CD4-positive, alpha-beta memory T cell (primary cell): ENCODE results near the gene COL5A1. TPM values are rescaled to one million over a fixed set of nuclear protein-coding genes. Genes with fewer than 3 reads are reported as not detected.

Experiments
- CTCF ChIA-PET: fragments of 350-600 bp; sonication (Branson Sonifier 250); formaldehyde crosslinking; loops from one replicate; lab custom pipeline; 2021; ENCODE audit warnings: inconsistent platforms; ENCODE audit not compliant: partially characterized antibody; lab: Charles Lee
- POLR2A ChIA-PET: fragments of 350-600 bp; sonication (Branson Sonifier 250); formaldehyde crosslinking; loops from one replicate; lab custom pipeline; 2021; ENCODE audit not compliant: partially characterized antibody; lab: Charles Lee
- DNase-seq, 5 donors: peaks; one replicate each; pipeline versions ENCODE4 v3.0.0 to v3.0.0-alpha.2; 2020 to 2022; ENCODE audit warnings: mixed read lengths in 1 of 5
- H3K27ac ChIP-seq: one replicate; pipeline ENCODE4 v1.7.0; 2013; ENCODE audit warnings: low read depth, low read length
- H3K27me3 ChIP-seq: 2 replicates; pipeline ENCODE4 v1.7.0; 2013; ENCODE audit warnings: mild to moderate bottlenecking, low read length, moderate library complexity; ENCODE audit not compliant: insufficient read depth
- H3K36me3 ChIP-seq: 2 replicates; pipeline ENCODE4 v1.7.0; 2013; ENCODE audit warnings: mild to moderate bottlenecking, low read length, moderate library complexity; ENCODE audit not compliant: insufficient read depth
- H3K4me1 ChIP-seq: 2 replicates; pipeline ENCODE4 v1.7.0; 2013; ENCODE audit warnings: mild to moderate bottlenecking, low read length, moderate library complexity; ENCODE audit not compliant: insufficient read depth
- H3K4me3 ChIP-seq, 2 donors: one replicate each; pipeline ENCODE4 v1.7.0; 2013; ENCODE audit warnings: low read length in 2 of 2, mild to moderate bottlenecking in 1 of 2
- H3K9me3 ChIP-seq, 2 donors: one replicate each; pipeline ENCODE4 v1.7.0; 2013; ENCODE audit warnings: low read length in 2 of 2, control low read depth in 1 of 2; ENCODE audit not compliant: control insufficient read depth in 1 of 2
- H3K27ac Mint-ChIP-seq, 7 donors: one replicate each; pipeline ENCODE4 v1.8.0; 2020 to 2021; ENCODE audit warnings: mixed read lengths in 7 of 7, mild to moderate bottlenecking in 6 of 7, inconsistent platforms in 3 of 7, moderate library complexity in 3 of 7
- H3K27me3 Mint-ChIP-seq, 2 donors: one replicate each; pipeline ENCODE4 v1.8.0; 2020 to 2021; ENCODE audit warnings: mixed read lengths in 2 of 2
- H3K36me3 Mint-ChIP-seq, 2 donors: one replicate each; pipeline ENCODE4 v1.8.0; 2020 to 2021; ENCODE audit warnings: mixed read lengths in 2 of 2, inconsistent platforms in 1 of 2, mild to moderate bottlenecking in 1 of 2
- H3K4me1 Mint-ChIP-seq, 4 donors: one replicate each; pipeline ENCODE4 v1.8.0; 2020 to 2021; ENCODE audit warnings: mixed read lengths in 4 of 4, mild to moderate bottlenecking in 1 of 4
- H3K4me3 Mint-ChIP-seq, 8 donors: one replicate each; pipeline ENCODE4 v1.8.0; 2020 to 2021; ENCODE audit warnings: mixed read lengths in 8 of 8, mild to moderate bottlenecking in 7 of 8, moderate library complexity in 6 of 8, inconsistent platforms in 3 of 8
- H3K9me3 Mint-ChIP-seq, 8 donors: one replicate each; pipeline ENCODE4 v1.8.0; 2020 to 2021; ENCODE audit warnings: mixed read lengths in 8 of 8, mild to moderate bottlenecking in 5 of 8, inconsistent platforms in 3 of 8, moderate library complexity in 1 of 8
- intact Hi-C: fragments of 100-400 bp; cut with micrococcal nuclease; formaldehyde crosslinking; loops from one replicate; pipeline ENCODE4 v1.15.1; 2023
- polyA plus RNA-seq, 2 donors: library from polyadenylated mRNA; unstranded; fragments of 300-500 nt; fragmentation: Illumina TruSeq; gene quantifications; one replicate each; pipeline ENCODE4 v1.2.3, GENCODE V29; 2021
- total RNA-seq, 2 experiments: library from RNA; stranded (reverse); gene quantifications; one replicate each; pipeline ENCODE4 v1.2.3, GENCODE V29; 2021

The COL5A1 gene
- total and polyA plus RNA-seq, 4 experiments from 2014 or later = 0.36 to 1.6 (median 1.5) TPM; not detected in 1

- intact Hi-C loops = no loop called here
- H3K9me3 ChIP-seq = no peaks in the 10 kb centered on the region
- H3K27ac Mint-ChIP-seq = no peak overlapping the region
- no peak overlapping the region for H3K4me3 Mint-ChIP-seq
- DNase-seq = no peak
- POLR2A ChIA-PET = no interaction called here
- H3K36me3 Mint-ChIP-seq = no peaks in the 10 kb centered on the region
- peaks cover 0 to 2% of the 10 kb centered on the region in 2 donors for H3K27me3 Mint-ChIP-seq
- no peaks in the 10 kb centered on the region for H3K4me1 ChIP-seq
- H3K36me3 ChIP-seq = no peaks in the 10 kb centered on the region
- H3K27ac ChIP-seq = no peak overlapping the region
- H3K4me1 Mint-ChIP-seq = no peaks in the 10 kb centered on the region
- CTCF ChIA-PET = no interaction called here
- H3K9me3 Mint-ChIP-seq = no peaks in the 10 kb centered on the region
- no peak overlapping the region for H3K4me3 ChIP-seq
- H3K27me3 ChIP-seq = no peaks in the 10 kb centered on the region
Observed at GRCh38 chr9:134840511-134840910, 198.9 kb downstream of the COL5A1 start.

- no peaks in the 10 kb centered on the region for H3K9me3 ChIP-seq
- no peaks in the 10 kb centered on the region for H3K9me3 Mint-ChIP-seq
- H3K4me1 ChIP-seq = no peaks in the 10 kb centered on the region
- H3K36me3 Mint-ChIP-seq = no peaks in the 10 kb centered on the region
- ChIA-PET CTCF (no interaction called here), POLR2A (no interaction called here)
- intact Hi-C loops = no loop called here
- DNase-seq = no peak
- H3K27me3 Mint-ChIP-seq = peaks cover 0 to 2% of the 10 kb centered on the region in 2 donors
- H3K27ac Mint-ChIP-seq = no peak overlapping the region
- H3K27me3 ChIP-seq = no peaks in the 10 kb centered on the region
- H3K4me3 ChIP-seq = no peak overlapping the region
- H3K27ac ChIP-seq = no peak overlapping the region
- no peaks in the 10 kb centered on the region for H3K4me1 Mint-ChIP-seq
- no peak overlapping the region for H3K4me3 Mint-ChIP-seq
- no peaks in the 10 kb centered on the region for H3K36me3 ChIP-seq
Observed at GRCh38 chr9:134841180-134841904, 199.7 kb downstream of the COL5A1 start.

GRCh38 chr9:134842321-134842720, 200.7 kb downstream of the COL5A1 start:
- no peak overlapping the region for H3K27ac Mint-ChIP-seq

GRCh38 chr9:134843740-134844139, 202.1 kb downstream of the COL5A1 start:
- no peak overlapping the region for H3K27ac ChIP-seq
- no peaks in the 10 kb centered on the region for H3K4me1 Mint-ChIP-seq
- H3K27me3 Mint-ChIP-seq = peaks cover 0 to 2% of the 10 kb centered on the region in 2 donors
- no peaks in the 10 kb centered on the region for H3K9me3 Mint-ChIP-seq
- POLR2A ChIA-PET = no interaction called here
- no peaks in the 10 kb centered on the region for H3K9me3 ChIP-seq
- CTCF ChIA-PET = no interaction called here
- no peak overlapping the region for H3K4me3 Mint-ChIP-seq
- no peak overlapping the region for H3K4me3 ChIP-seq
- no peaks in the 10 kb centered on the region for H3K4me1 ChIP-seq
- no peak for DNase-seq
- no peaks in the 10 kb centered on the region for H3K36me3 Mint-ChIP-seq
- intact Hi-C loops = no loop called here
- H3K27me3 ChIP-seq = no peaks in the 10 kb centered on the region
- no peak overlapping the region for H3K27ac Mint-ChIP-seq
- H3K36me3 ChIP-seq = no peaks in the 10 kb centered on the region

More at GRCh38 chr9:134842321-134842720, 200.7 kb downstream of the COL5A1 start:
- Histone ChIP-seq H3K27ac (no peak overlapping the region), H3K4me1 (no peaks in the 10 kb centered on the region), H3K4me3 (no peak overlapping the region), H3K27me3 (no peaks in the 10 kb centered on the region), H3K36me3 (no peaks in the 10 kb centered on the region), H3K9me3 (no peaks in the 10 kb centered on the region)
- no peak for DNase-seq
- Mint-ChIP-seq H3K4me3 (no peak overlapping the region), H3K27me3 (peaks cover 0 to 2% of the 10 kb centered on the region in 2 donors), H3K36me3 (no peaks in the 10 kb centered on the region), H3K4me1 (no peaks in the 10 kb centered on the region), H3K9me3 (no peaks in the 10 kb centered on the region)
- CTCF ChIA-PET = no interaction called here
- intact Hi-C loops = no loop called here
- POLR2A ChIA-PET = no interaction called here

- intact Hi-C loops = no loop called here
- H3K27me3 ChIP-seq = no peaks in the 10 kb centered on the region
- H3K36me3 Mint-ChIP-seq = no peaks in the 10 kb centered on the region
- no peak for DNase-seq
- H3K27me3 Mint-ChIP-seq = peaks cover 0 to 2% of the 10 kb centered on the region in 2 donors
- no peaks in the 10 kb centered on the region for H3K36me3 ChIP-seq
- no peak overlapping the region for H3K27ac Mint-ChIP-seq
- no peak overlapping the region for H3K27ac ChIP-seq
- no peak overlapping the region for H3K4me3 ChIP-seq
- no peaks in the 10 kb centered on the region for H3K4me1 Mint-ChIP-seq
- no peaks in the 10 kb centered on the region for H3K9me3 Mint-ChIP-seq
- ChIA-PET CTCF (no interaction called here), POLR2A (no interaction called here)
- no peak overlapping the region for H3K4me3 Mint-ChIP-seq
- H3K9me3 ChIP-seq = no peaks in the 10 kb centered on the region
- no peaks in the 10 kb centered on the region for H3K4me1 ChIP-seq
Observed at GRCh38 chr9:134844821-134845220, 203.2 kb downstream of the COL5A1 start.

- ChIA-PET POLR2A (no interaction called here), CTCF (no interaction called here)
- no peak for DNase-seq
- Histone ChIP-seq H3K36me3 (no peaks in the 10 kb centered on the region), H3K4me3 (no peak overlapping the region), H3K27ac (no peak overlapping the region), H3K4me1 (no peaks in the 10 kb centered on the region), H3K9me3 (no peaks in the 10 kb centered on the region), H3K27me3 (no peaks in the 10 kb centered on the region)
- H3K27ac Mint-ChIP-seq = no peak overlapping the region
- H3K4me1 Mint-ChIP-seq = no peaks in the 10 kb centered on the region
- no peaks in the 10 kb centered on the region for H3K36me3 Mint-ChIP-seq
- peaks cover 0 to 2% of the 10 kb centered on the region in 2 donors for H3K27me3 Mint-ChIP-seq
- intact Hi-C loops = no loop called here
- H3K4me3 Mint-ChIP-seq = no peak overlapping the region
- H3K9me3 Mint-ChIP-seq = no peaks in the 10 kb centered on the region
Observed at GRCh38 chr9:134846187-134846586, 204.6 kb downstream of the COL5A1 start.

- Histone ChIP-seq H3K27ac (no peak overlapping the region), H3K9me3 (no peaks in the 10 kb centered on the region), H3K4me1 (no peaks in the 10 kb centered on the region), H3K4me3 (no peak overlapping the region), H3K36me3 (no peaks in the 10 kb centered on the region), H3K27me3 (no peaks in the 10 kb centered on the region)
- DNase-seq = no peak
- Mint-ChIP-seq H3K27me3 (peaks cover 0 to 2% of the 10 kb centered on the region in 2 donors), H3K4me3 (no peak overlapping the region), H3K36me3 (no peaks in the 10 kb centered on the region), H3K27ac (no peak overlapping the region), H3K9me3 (no peaks in the 10 kb centered on the region), H3K4me1 (no peaks in the 10 kb centered on the region)
- ChIA-PET POLR2A (no interaction called here), CTCF (no interaction called here)
- intact Hi-C loops = no loop called here
Observed at GRCh38 chr9:134846699-134847098, 205.1 kb downstream of the COL5A1 start.
